B cell (primary cell): ENCODE measurements around the gene AKR1B15. TPM values are rescaled to one million over a fixed set of nuclear protein-coding genes. Genes with fewer than 3 reads are reported as not detected.

Source experiments
- ATAC-seq: fragments of 200-7000 bp; cut with Tn5 transposase; one replicate; pipeline ENCODE4 v1.10.0; 2021; ENCODE audit warnings: low read depth, mild to moderate bottlenecking, moderate number of reproducible peaks, moderate library complexity
- CTCF ChIA-PET: fragments of 350-600 bp; sonication (Branson Sonifier 250); formaldehyde crosslinking; loops from one replicate; lab custom pipeline; 2021; ENCODE audit warnings: antibody characterized with exemption, inconsistent platforms; lab: Charles Lee
- POLR2A ChIA-PET: fragments of 350-600 bp; sonication (Branson Sonifier 250); formaldehyde crosslinking; loops from one replicate; lab custom pipeline; 2021; ENCODE audit warnings: antibody characterized with exemption; lab: Charles Lee
- DNase-seq: peaks from one replicate; pipeline ENCODE4 v3.0.0; 2013
- H2AFZ ChIP-seq: 2 replicates; pipeline ENCODE4 v1.6.1; 2012; ENCODE audit warnings: mild to moderate bottlenecking, low read depth, low read length; ENCODE audit not compliant: insufficient read depth, poor library complexity, severe bottlenecking
- H3K27ac ChIP-seq, 2 donors: 1 replicate in 1 of 2; 2 replicates in 1 of 2; pipeline ENCODE4 v1.5.1; 2012 to 2013; ENCODE audit warnings: low read length in 2 of 2, mild to moderate bottlenecking in 2 of 2, moderate library complexity in 1 of 2
- H3K27me3 ChIP-seq, 4 experiments: fragments of 200-600 bp in 1 of 4; sonication (generic) in 1 of 4; replicated peaks in 1 of 4; 1 replicate in 2 of 4; 2 replicates in 2 of 4; pipeline versions ENCODE4 v1.6.1 to v1.7.0; 2013 to 2016; ENCODE audit warnings: low read length in 3 of 4, mild to moderate bottlenecking in 2 of 4, mixed read lengths in 1 of 4, moderate library complexity in 1 of 4; ENCODE audit not compliant: insufficient read depth in 4 of 4, control insufficient read depth in 3 of 4; ENCODE audit errors: control extremely low read depth in 1 of 4
- H3K36me3 ChIP-seq, 2 experiments: replicated peaks in 1 of 2; 1 replicate in 1 of 2; 2 replicates in 1 of 2; pipeline versions ENCODE4 v1.6.1 to v1.7.1; 2013; ENCODE audit warnings: low read length in 1 of 2; ENCODE audit not compliant: insufficient read depth in 2 of 2, control insufficient read depth in 1 of 2; ENCODE audit errors: control extremely low read depth in 1 of 2, extremely low read depth in 1 of 2
- H3K4me1 ChIP-seq, 2 donors: fragments of 200-600 bp in 1 of 2; sonication (generic) in 1 of 2; 1 replicate in 1 of 2; 2 replicates in 1 of 2; pipeline versions ENCODE4 v1.5.1 to v1.6.1; 2013 to 2017; ENCODE audit warnings: low read length in 2 of 2; ENCODE audit not compliant: control insufficient read depth in 2 of 2, insufficient read depth in 2 of 2
- H3K4me2 ChIP-seq: replicated peaks from 2 replicates; pipeline ENCODE3; 2012; ENCODE audit warnings: mild to moderate bottlenecking, low read depth, low read length; ENCODE audit not compliant: poor library complexity, severe bottlenecking
- H3K4me3 ChIP-seq, 5 experiments: fragments of 200-600 bp in 1 of 5; sonication (generic) in 1 of 5; 1 replicate in 3 of 5; 2 replicates in 2 of 5; pipeline versions ENCODE4 v1.5.1 to v1.7.0; 2011 to 2016; ENCODE audit warnings: low read length in 4 of 5, mild to moderate bottlenecking in 4 of 5, low read depth in 2 of 5, control low read depth in 1 of 5, moderate library complexity in 1 of 5; ENCODE audit not compliant: insufficient read depth in 1 of 5; ENCODE audit errors: control extremely low read depth in 1 of 5, extremely low read depth in 1 of 5
- H3K79me2 ChIP-seq: fragments of 200-600 bp; sonication (generic); one replicate; pipeline ENCODE4 v1.6.0; 2016; ENCODE audit warnings: low read length; ENCODE audit not compliant: control insufficient read depth, insufficient read depth
- H3K9ac ChIP-seq: fragments of 200-600 bp; sonication (generic); 2 replicates; pipeline ENCODE4 v1.6.1; 2017; ENCODE audit warnings: mild to moderate bottlenecking, low read length, moderate library complexity
- H3K9me3 ChIP-seq, 3 donors: one replicate each; pipeline versions ENCODE4 v1.6.1 to v1.7.1; 2013; ENCODE audit warnings: low read length in 2 of 3; ENCODE audit not compliant: control insufficient read depth in 2 of 3, insufficient read depth in 1 of 3; ENCODE audit errors: control extremely low read depth in 1 of 3
- H4K20me1 ChIP-seq: 2 replicates; pipeline ENCODE4 v1.6.0; 2012; ENCODE audit warnings: mild to moderate bottlenecking, low read length; ENCODE audit not compliant: insufficient read depth, control insufficient read depth, poor library complexity, severe bottlenecking
- H3K27ac Mint-ChIP-seq: one replicate; pipeline ENCODE4 v1.8.0; 2021; ENCODE audit warnings: mixed read lengths
- H3K27me3 Mint-ChIP-seq: one replicate; pipeline ENCODE4 v1.8.0; 2021; ENCODE audit warnings: mixed read lengths
- H3K4me1 Mint-ChIP-seq: one replicate; pipeline ENCODE4 v1.8.0; 2021; ENCODE audit warnings: mixed read lengths
- H3K4me3 Mint-ChIP-seq: one replicate; pipeline ENCODE4 v1.8.0; 2021; ENCODE audit warnings: mixed read lengths
- H3K9me3 Mint-ChIP-seq: one replicate; pipeline ENCODE4 v1.8.0; 2022; ENCODE audit warnings: mixed read lengths; ENCODE audit not compliant: insufficient read depth
- EZH2 ChIP-seq: IDR thresholded peaks from 2 replicates; pipeline ENCODE4 v1.6.1; 2012; ENCODE audit warnings: borderline replicate concordance, low read depth, mild to moderate bottlenecking, moderate library complexity, low read length; ENCODE audit not compliant: insufficient read depth, poor library complexity, severe bottlenecking
- intact Hi-C: fragments of 100-400 bp; cut with micrococcal nuclease; formaldehyde crosslinking; loops from one replicate; pipeline ENCODE4 v1.10.0; 2022
- polyA plus RNA-seq: library from polyadenylated mRNA; depleted of rRNA; stranded (reverse); fragments of >200 nt; gene quantifications from 2 replicates; pipeline ENCODE4 v1.2.3, GENCODE V29; 2012
- total RNA-seq, 2 donors: library from RNA; stranded (reverse); fragments of 120-200 nt in 1 of 2; gene quantifications; 1 replicate in 1 of 2; 2 replicates in 1 of 2; pipeline versions ENCODE4 v1.2.3 to v1.2.4, GENCODE V29; 2013 to 2022
- TF ChIP-seq, protein P1 (sequence below): fragments of 200-600 bp; IDR thresholded peaks from one replicate; pipeline ENCODE4 v1.8.0; 2022; ENCODE audit warnings: antibody characterized with exemption, mild to moderate bottlenecking

AKR1B15 gene
- total and polyA plus RNA-seq, 2 donors (not counting 1 experiment from before 2014, with no cell fraction given) = not detected

DNA sequence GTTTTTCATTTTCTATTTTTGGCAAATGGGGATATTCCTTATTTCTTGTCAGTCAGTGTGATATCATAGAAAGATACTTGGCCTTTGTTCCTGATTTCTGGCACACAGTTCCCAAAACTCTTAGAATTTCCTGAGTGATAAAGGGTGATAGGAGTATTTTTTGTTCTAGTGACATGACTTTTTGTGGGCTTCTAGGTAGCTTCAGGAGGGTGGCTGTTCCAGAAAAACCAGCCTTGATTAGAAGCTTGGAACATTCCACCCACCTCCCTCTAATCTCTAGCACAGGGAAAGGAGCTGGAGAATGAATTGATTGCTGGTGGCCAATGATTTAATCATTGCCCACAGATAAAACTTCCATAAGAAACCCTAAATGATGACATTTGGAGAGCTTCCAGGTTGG lies 80.5 kb downstream of the AKR1B15 start:
- intact Hi-C loops = no loop called here
- Mint-ChIP-seq H3K9me3 (no peaks in the 10 kb centered on the region), H3K27me3 (peaks cover 55% of the 10 kb centered on the region), H3K4me1 (no peaks in the 10 kb centered on the region), H3K27ac (no peak overlapping the region), H3K4me3 (no peak overlapping the region)
- Histone ChIP-seq H3K9ac (no peak overlapping the region), H3K36me3 (no peaks in the 10 kb centered on the region), H2AFZ (no peak overlapping the region), H3K4me2 (no peak overlapping the region), H3K79me2 (no peaks in the 10 kb centered on the region), H3K27ac (no peak overlapping the region), H3K27me3 (peaks cover 0 to 21% (median 3%) of the 10 kb centered on the region in 4 experiments), H3K9me3 (no peaks in the 10 kb centered on the region), H3K4me3 (no peak overlapping the region), H4K20me1 (no peaks in the 10 kb centered on the region), H3K4me1 (no peaks in the 10 kb centered on the region)
- no peak for ATAC-seq
- no peak for DNase-seq
- POLR2A ChIA-PET = no interaction called here
- TF ChIP-seq, protein P1, sequence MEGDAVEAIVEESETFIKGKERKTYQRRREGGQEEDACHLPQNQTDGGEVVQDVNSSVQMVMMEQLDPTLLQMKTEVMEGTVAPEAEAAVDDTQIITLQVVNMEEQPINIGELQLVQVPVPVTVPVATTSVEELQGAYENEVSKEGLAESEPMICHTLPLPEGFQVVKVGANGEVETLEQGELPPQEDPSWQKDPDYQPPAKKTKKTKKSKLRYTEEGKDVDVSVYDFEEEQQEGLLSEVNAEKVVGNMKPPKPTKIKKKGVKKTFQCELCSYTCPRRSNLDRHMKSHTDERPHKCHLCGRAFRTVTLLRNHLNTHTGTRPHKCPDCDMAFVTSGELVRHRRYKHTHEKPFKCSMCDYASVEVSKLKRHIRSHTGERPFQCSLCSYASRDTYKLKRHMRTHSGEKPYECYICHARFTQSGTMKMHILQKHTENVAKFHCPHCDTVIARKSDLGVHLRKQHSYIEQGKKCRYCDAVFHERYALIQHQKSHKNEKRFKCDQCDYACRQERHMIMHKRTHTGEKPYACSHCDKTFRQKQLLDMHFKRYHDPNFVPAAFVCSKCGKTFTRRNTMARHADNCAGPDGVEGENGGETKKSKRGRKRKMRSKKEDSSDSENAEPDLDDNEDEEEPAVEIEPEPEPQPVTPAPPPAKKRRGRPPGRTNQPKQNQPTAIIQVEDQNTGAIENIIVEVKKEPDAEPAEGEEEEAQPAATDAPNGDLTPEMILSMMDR = no peak
- TF ChIP-seq EZH2 = no peak
- CTCF ChIA-PET = interaction anchor here (0.7 to 8.6 kb wide), 4 partner anchors 20 to 322 kb away, joined by 3 to 106 read pairs (median 32); no protein-coding TSS in a partner anchor

Other genes with a start within 250 kb of the AKR1B15 start
- 8.0 and 14.8 TPM in 2 replicates for gene SLC35B4, start 232.2 kb upstream of the AKR1B15 start, total RNA-seq
- gene SLC35B4, start 232.2 kb upstream of the AKR1B15 start, polyA plus RNA-seq = 6.0 and 8.0 TPM in 2 replicates
- gene AKR1B1, start 90.0 kb upstream of the AKR1B15 start, total RNA-seq = 89.6 and 94.7 TPM in 2 replicates
- 82.9 and 111 TPM in 2 replicates for gene AKR1B1, start 90.0 kb upstream of the AKR1B15 start, polyA plus RNA-seq
- not detected in 2 replicates for gene AKR1B10, start 21.5 kb upstream of the AKR1B15 start, total RNA-seq
- gene AKR1B10, start 21.5 kb upstream of the AKR1B15 start, polyA plus RNA-seq = not detected in 2 replicates
- 8.7 and 9.7 TPM in 2 replicates for gene BPGM, start 97.7 kb downstream of the AKR1B15 start, total RNA-seq
- 7.0 and 7.4 TPM in 2 replicates for gene BPGM, start 97.7 kb downstream of the AKR1B15 start, polyA plus RNA-seq
- gene CALD1, start 230.5 kb downstream of the AKR1B15 start, total RNA-seq = 0.69 and 1.6 TPM in 2 replicates
- gene CALD1, start 230.5 kb downstream of the AKR1B15 start, polyA plus RNA-seq = 0.04 and 0.18 TPM in 2 replicates